Measurements from ENCODE around the gene SMIM14.
"Not testable (repeated sequence)": the region's sequence is repeated elsewhere in the genome, so short reads cannot be mapped to it uniquely, and the experiment has no call there.

The SMIM14 gene

GRCh38 chr4:39655876-39656275, 17.2 kb upstream of the SMIM14 start:
- no peak for DNase-seq
- TF ChIP-seq POLR2A (IDR thresholded peaks at IDR 0.05; ENCODE audit: low read length) (no peak), GATA1 (IDR thresholded peaks at IDR 0.05; ENCODE audit: low read depth, low read length) (no peak)

GRCh38 chr4:39655211-39655610, 16.5 kb upstream of the SMIM14 start:
- TF ChIP-seq GATA1 (IDR thresholded peaks at IDR 0.05; ENCODE audit: low read depth, low read length) (no peak), POLR2A (IDR thresholded peaks at IDR 0.05; ENCODE audit: low read length) (no peak)

GRCh38 chr4:39651586-39651985, 12.9 kb upstream of the SMIM14 start:
- DNase-seq: not testable (repeated sequence)

More at GRCh38 chr4:39655211-39655610, 16.5 kb upstream of the SMIM14 start:
- DNase-seq: no peak

- no peak for TF ChIP-seq POLR2A (IDR thresholded peaks at IDR 0.05; ENCODE audit: low read length)
- TF ChIP-seq GATA1 (IDR thresholded peaks at IDR 0.05; ENCODE audit: low read depth, low read length): no peak
- no peak for DNase-seq
Measured at GRCh38 chr4:39649639-39650265, 11.1 kb upstream of the SMIM14 start.

- TF ChIP-seq POLR2A (IDR thresholded peaks at IDR 0.05; ENCODE audit: low read length) (no peak), GATA1 (IDR thresholded peaks at IDR 0.05; ENCODE audit: low read depth, low read length) (no peak)
- no peak for DNase-seq
Measured at GRCh38 chr4:39648827-39649558, 10.3 kb upstream of the SMIM14 start.

- TF ChIP-seq POLR2A (IDR thresholded peaks at IDR 0.05; ENCODE audit: low read length): no peak
- no peak for TF ChIP-seq GATA1 (IDR thresholded peaks at IDR 0.05; ENCODE audit: low read depth, low read length)
- no peak for DNase-seq
Measured at GRCh38 chr4:39648213-39648612, 9.5 kb upstream of the SMIM14 start.

GRCh38 chr4:39642885-39643552, 4.4 kb upstream of the SMIM14 start:
- DNase-seq: no peak
- TF ChIP-seq GATA1 (IDR thresholded peaks at IDR 0.05; ENCODE audit: low read depth, low read length): no peak

GRCh38 chr4:39641451-39641850, 2.8 kb upstream of the SMIM14 start:
- TF ChIP-seq POLR2A (IDR thresholded peaks at IDR 0.05; ENCODE audit: low read length): no peak
- no peak for TF ChIP-seq GATA1 (IDR thresholded peaks at IDR 0.05; ENCODE audit: low read depth, low read length)
- no peak for DNase-seq

GRCh38 chr4:39637586-39638353, 895 bp downstream of the SMIM14 start:
- TF ChIP-seq POLR2A (IDR thresholded peaks at IDR 0.05; ENCODE audit: low read length) (no peak), GATA1 (IDR thresholded peaks at IDR 0.05; ENCODE audit: low read depth, low read length) (no peak)
- peak; percentile 56 to 61 for DNase-seq

- no peak for DNase-seq
- TF ChIP-seq POLR2A (IDR thresholded peaks at IDR 0.05; ENCODE audit: low read length) (no peak), GATA1 (IDR thresholded peaks at IDR 0.05; ENCODE audit: low read depth, low read length) (no peak)
Measured at GRCh38 chr4:39637221-39637585, 1.5 kb downstream of the SMIM14 start.

GRCh38 chr4:39636531-39637184, 2.0 kb downstream of the SMIM14 start:
- no peak for TF ChIP-seq GATA1 (IDR thresholded peaks at IDR 0.05; ENCODE audit: low read depth, low read length)
- no peak for TF ChIP-seq POLR2A (IDR thresholded peaks at IDR 0.05; ENCODE audit: low read length)
- DNase-seq: peak; percentile 5 to 28

- no peak for TF ChIP-seq GATA1 (IDR thresholded peaks at IDR 0.05; ENCODE audit: low read depth, low read length)
- no peak for TF ChIP-seq POLR2A (IDR thresholded peaks at IDR 0.05; ENCODE audit: low read length)
- no peak for DNase-seq
Measured at GRCh38 chr4:39635023-39635422, 3.6 kb downstream of the SMIM14 start.

GRCh38 chr4:39631700-39632079, 7.0 kb downstream of the SMIM14 start:
- no peak for TF ChIP-seq POLR2A (IDR thresholded peaks at IDR 0.05; ENCODE audit: low read length)
- no peak for TF ChIP-seq GATA1 (IDR thresholded peaks at IDR 0.05; ENCODE audit: low read depth, low read length)
- DNase-seq: no peak

GRCh38 chr4:39627413-39627812, 11.3 kb downstream of the SMIM14 start:
- no peak for TF ChIP-seq GATA1 (IDR thresholded peaks at IDR 0.05; ENCODE audit: low read depth, low read length)
- DNase-seq: no peak
